ENCODE measurements around the gene DOCK2. TPM values are rescaled to one million over a fixed set of nuclear protein-coding genes. Genes with fewer than 3 reads are reported as not detected.

DOCK2 gene
- total and polyA plus RNA-seq, 2 donors (not counting 3 experiments of a cell fraction or from before 2014, with no cell fraction given), result 0.62 to 4.8 TPM

DNA sequence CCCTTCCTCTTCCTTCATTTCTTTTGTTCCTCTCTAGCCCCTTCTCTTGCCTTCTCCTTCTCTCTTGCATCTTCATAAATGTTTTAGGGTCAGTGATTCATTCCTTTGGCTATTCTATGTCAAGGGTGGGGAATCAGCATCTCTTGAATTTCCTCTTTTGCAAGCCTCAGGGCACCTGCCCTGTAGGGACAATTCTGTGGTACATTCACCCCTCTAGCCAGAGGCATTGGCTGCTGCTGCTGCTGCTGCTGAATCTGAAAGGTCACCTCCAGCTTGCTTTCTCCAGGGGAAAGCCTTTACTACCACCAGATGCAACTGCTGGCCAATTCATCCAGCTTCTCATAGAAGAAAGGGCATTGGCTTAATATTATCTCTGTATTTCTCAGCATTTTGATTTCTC is 255.9 kb downstream of the DOCK2 start:
- Histone ChIP-seq H3K9me3 (replicated peaks; ENCODE audit: control insufficient read depth, insufficient read depth, low read length) (no peaks in the 10 kb centered on the region), H3K27ac (ENCODE audit: insufficient read depth, low read depth, low read length) (no peak overlapping the region), H3K9ac (replicated peaks; ENCODE audit: extremely low read depth, insufficient read depth, low read length) (no peak overlapping the region), H2AFZ (ENCODE audit: low read depth, low read length) (no peak overlapping the region), H3K79me2 (ENCODE audit: control insufficient read depth, insufficient read depth, low read length) (peaks cover 15% of the 10 kb centered on the region), H3K9me1 (replicated peaks; ENCODE audit: control insufficient read depth, extremely low read depth, insufficient read depth, low read length) (no peaks in the 10 kb centered on the region), H4K20me1 (replicated peaks; ENCODE audit: control insufficient read depth, extremely low read depth, insufficient read depth, low read length) (no peaks in the 10 kb centered on the region), H3K27me3 (ENCODE audit: control insufficient read depth in 2 of 2, insufficient read depth in 2 of 2, low read length in 2 of 2) (no peaks in the 10 kb centered on the region), H3K4me2 (ENCODE audit: insufficient read depth, low read length) (no peak overlapping the region), H3K4me3 (replicated peaks in 1 of 3; ENCODE audit: insufficient read depth in 1 of 3, low read depth in 1 of 3, low read length in 3 of 3) (no peak overlapping the region), H3K36me3 (ENCODE audit: control insufficient read depth in 2 of 2, extremely low read depth in 1 of 2, insufficient read depth in 2 of 2, low read length in 2 of 2) (no peaks in the 10 kb centered on the region), H3K4me1 (ENCODE audit: control insufficient read depth, extremely low read depth, insufficient read depth, low read length) (peaks cover 8% of the 10 kb centered on the region)
- dilution Hi-C loops (cut with MboI; ENCODE audit: extremely low pct_ligation_motif_present, low sequenced_read_pairs) (no loop called here), intact Hi-C loops (cut with micrococcal nuclease) (no loop called here)
- DNase-seq (ENCODE audit: low read depth, low spot score), result no peak
- FAIRE-seq, result no peak
- no TSS peak for BruUV-seq (replicated peaks)
- TF ChIP-seq FOS (IDR thresholded peaks at IDR 0.05; ENCODE audit: borderline replicate concordance, insufficient read depth, low read length), result no peak
- no peak for TF ChIP-seq EZH2 (IDR thresholded peaks at IDR 0.05; ENCODE audit: borderline replicate concordance, low read depth, low read length, severe bottlenecking)
- TF ChIP-seq MYC (IDR thresholded peaks at IDR 0.05; ENCODE audit: low read depth, low read length), result no peak
- no peak for TF ChIP-seq POLR2A (IDR thresholded peaks at IDR 0.05; ENCODE audit: low read depth, low read length)
- TF ChIP-seq, protein P1, sequence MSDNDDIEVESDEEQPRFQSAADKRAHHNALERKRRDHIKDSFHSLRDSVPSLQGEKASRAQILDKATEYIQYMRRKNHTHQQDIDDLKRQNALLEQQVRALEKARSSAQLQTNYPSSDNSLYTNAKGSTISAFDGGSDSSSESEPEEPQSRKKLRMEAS (IDR thresholded peaks at IDR 0.05; ENCODE audit: insufficient read depth, insufficient read length), result no peak
- no peak for TF ChIP-seq GATA2 (IDR thresholded peaks at IDR 0.05; ENCODE audit: insufficient read depth, insufficient read length, low read depth, low read length)
- no peak for TF ChIP-seq JUN (IDR thresholded peaks at IDR 0.05; ENCODE audit: borderline replicate concordance, insufficient read depth, insufficient read length, low read depth)
- no peak for TF ChIP-seq POLR2AphosphoS5 (IDR thresholded peaks at IDR 0.05; ENCODE audit: insufficient read depth, low read depth, low read length)
- TF ChIP-seq, protein P2, sequence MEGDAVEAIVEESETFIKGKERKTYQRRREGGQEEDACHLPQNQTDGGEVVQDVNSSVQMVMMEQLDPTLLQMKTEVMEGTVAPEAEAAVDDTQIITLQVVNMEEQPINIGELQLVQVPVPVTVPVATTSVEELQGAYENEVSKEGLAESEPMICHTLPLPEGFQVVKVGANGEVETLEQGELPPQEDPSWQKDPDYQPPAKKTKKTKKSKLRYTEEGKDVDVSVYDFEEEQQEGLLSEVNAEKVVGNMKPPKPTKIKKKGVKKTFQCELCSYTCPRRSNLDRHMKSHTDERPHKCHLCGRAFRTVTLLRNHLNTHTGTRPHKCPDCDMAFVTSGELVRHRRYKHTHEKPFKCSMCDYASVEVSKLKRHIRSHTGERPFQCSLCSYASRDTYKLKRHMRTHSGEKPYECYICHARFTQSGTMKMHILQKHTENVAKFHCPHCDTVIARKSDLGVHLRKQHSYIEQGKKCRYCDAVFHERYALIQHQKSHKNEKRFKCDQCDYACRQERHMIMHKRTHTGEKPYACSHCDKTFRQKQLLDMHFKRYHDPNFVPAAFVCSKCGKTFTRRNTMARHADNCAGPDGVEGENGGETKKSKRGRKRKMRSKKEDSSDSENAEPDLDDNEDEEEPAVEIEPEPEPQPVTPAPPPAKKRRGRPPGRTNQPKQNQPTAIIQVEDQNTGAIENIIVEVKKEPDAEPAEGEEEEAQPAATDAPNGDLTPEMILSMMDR (IDR thresholded peaks at IDR 0.05; ENCODE audit: extremely low read depth in 1 of 2, insufficient read depth in 1 of 2, low read depth in 1 of 2, low read length in 2 of 2), result no peak
- ChIA-PET POLR2A (interaction anchor here (0.7 kb wide), 1 partner anchor 50 kb away, joined by 4 read pairs; no protein-coding TSS in a partner anchor), CTCF (interaction anchor here (3.6 kb wide), 1 partner anchor 87 kb away, joined by 19 read pairs; the partner anchor contains the start of gene INSYN2B)
